Activated naive CD8-positive, alpha-beta T cell treated with anti-CD3 and anti-CD28 coated beads, Interleukin-2, amount 50 U/mL, for 16 hours (primary cell): Measurements from ENCODE around the gene KLF16.

Source experiments
- DNase-seq: peaks from one replicate; pipeline ENCODE4 v3.0.0-alpha.2; 2020; ENCODE audit warnings: low read depth, low spot score

KLF16 gene

DNA sequence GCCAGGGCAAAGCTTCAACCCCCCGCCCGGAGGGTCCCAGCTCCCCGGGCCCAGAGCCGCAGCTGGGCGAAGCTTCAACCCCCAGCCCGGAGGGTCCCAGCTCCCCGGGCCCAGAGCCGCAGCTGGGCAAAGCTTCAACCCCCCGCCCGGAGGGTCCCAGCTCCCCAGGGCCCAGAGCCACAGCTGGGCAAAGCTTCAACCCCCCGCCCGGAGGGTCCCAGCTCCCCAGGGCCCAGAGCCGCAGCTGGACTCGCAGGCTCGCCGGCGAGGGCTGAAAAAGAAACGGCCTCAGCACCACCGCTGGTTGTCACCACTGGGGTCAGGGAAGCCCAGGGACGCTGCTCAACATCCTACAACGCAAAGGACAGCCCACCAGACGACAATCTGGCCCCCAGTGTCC is 20.3 kb downstream of the KLF16 start:
- no peak for DNase-seq

DNA sequence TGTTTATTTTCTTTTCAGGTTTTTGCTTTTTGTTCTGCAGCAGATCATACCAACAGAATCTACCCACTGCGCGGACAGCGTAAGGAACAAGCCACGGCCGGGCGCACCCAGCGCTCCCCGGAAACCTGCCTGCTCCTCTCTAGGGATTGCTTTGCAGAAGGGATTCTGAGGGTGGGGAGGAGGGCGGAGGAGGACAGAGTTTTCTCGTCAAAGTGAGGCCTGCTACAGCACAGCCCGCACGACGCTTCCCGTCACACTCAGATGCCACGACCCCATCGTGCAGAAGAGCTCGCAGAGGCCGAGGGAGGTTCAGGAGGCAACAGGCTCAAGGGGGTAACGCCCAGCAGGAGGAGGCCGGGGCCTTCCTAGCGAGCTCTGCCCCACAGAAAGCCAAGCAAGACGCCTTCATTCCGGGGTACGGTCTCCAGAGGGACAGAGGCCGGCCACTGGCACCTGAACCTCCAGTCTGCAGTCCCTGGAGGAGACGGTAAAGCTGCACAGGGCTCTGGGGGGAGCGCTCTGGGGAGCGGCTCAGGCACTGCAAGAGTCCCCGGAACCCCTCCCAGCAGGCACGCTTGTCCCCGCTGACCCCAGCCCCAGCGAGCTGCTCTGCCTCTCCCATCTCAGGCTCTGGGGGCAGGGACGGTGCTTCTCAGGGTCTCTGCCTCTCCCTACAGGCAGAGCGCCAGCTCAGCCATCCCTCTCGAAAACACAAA is 22.0 kb downstream of the KLF16 start:
- no peak for DNase-seq

GRCh38 chr19:1840541-1841115 is 22.8 kb downstream of the KLF16 start:
- no peak for DNase-seq

- DNase-seq: no peak
Observed at GRCh38 chr19:1839658-1840540, 23.5 kb downstream of the KLF16 start.

- no peak for DNase-seq
Observed at GRCh38 chr19:1837625-1838105, 25.7 kb downstream of the KLF16 start.

GRCh38 chr19:1837222-1837565 is 26.2 kb downstream of the KLF16 start:
- DNase-seq: no peak

DNA sequence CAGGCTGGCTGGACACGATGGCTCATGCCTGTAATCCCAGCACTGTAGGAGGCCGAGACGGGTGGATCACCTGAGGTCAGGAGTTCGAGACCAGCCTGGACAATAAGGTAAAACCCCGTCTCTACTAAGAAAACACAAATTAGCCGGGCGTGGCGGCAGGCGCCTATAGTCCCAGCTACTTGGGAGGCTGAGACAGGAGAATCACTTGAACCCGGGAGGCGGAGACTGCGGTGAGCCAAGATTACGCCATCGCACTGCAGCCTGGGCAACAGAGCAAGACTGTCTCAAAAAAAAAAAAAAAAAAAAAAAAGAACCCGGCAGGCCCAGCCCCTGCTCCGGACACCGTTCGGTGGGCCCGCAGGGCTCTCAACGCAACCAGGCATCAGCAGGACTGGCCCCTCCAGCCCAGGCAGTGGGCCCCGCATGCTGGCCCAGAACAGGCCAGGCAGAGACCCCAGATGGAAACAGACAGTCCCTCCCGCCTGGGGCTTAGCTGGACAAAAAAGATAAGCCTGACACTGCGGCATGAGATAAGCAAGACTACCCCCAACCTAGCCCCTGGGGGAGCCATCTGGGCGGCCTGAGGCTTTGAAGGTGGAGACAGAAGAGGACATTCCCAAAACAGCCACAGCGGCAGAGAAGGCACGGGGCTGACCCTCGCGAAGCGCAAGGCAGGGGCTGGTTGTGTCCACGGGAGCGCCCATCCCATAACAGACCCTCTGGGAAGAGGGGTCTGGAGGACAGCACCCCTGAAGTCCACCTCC is 26.7 kb downstream of the KLF16 start:
- DNase-seq: no peak

- DNase-seq: no peak
Observed at GRCh38 chr19:1833540-1833939, 29.8 kb downstream of the KLF16 start.

DNA sequence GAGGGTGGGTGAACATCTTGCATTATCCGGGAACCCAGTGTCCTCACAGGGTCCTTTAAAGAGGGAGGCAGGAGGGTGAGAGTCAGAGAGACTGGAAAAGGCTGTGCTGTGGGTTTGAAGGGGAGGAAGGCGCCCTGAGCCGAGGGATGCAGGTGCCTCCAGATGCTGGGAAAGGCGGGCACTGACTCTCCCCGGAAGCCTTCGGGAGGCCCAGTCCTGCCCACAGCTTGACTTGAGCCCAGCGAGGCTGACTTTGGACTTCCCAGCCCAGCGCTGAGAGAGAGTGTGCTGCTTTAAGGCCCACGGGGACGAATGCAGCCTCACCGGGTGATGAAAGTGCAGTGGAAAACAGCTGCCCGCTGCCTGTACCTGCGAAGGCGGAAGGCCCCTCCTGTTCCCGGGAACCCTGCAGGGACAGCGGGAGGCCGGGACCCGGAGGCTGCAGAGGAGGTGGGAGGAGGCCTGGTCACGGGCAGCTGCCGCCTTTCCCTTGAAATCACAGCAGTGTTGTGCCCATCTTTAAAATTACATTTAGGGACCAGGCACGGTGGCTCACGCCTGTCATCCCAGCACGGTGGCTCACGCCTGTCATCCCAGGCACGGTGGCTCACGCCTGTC is 31.2 kb downstream of the KLF16 start:
- DNase-seq: no peak

- no peak for DNase-seq
Observed at GRCh38 chr19:1830978-1831377, 32.4 kb downstream of the KLF16 start.

DNA sequence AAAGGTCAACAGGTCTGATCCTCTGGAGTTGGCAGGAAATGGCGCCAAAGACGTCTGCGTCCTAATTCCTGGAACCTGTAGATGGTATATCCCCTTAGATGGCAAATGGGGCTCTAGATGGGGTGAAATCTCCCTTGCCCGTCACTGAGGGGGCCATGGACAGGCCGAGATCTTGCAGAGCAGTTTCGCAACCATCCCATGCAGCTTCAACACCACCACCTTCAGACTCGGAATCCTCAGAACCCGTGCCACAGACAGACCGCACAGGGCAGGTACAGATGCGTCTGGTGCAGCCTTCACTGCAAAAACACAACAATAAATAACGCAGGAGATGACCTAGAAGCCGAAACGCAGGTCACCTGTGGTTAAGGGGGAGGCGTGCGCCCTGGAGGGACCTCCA is 32.8 kb downstream of the KLF16 start:
- DNase-seq: no peak

GRCh38 chr19:1829958-1830357 is 33.4 kb downstream of the KLF16 start:
- DNase-seq: no peak

DNA sequence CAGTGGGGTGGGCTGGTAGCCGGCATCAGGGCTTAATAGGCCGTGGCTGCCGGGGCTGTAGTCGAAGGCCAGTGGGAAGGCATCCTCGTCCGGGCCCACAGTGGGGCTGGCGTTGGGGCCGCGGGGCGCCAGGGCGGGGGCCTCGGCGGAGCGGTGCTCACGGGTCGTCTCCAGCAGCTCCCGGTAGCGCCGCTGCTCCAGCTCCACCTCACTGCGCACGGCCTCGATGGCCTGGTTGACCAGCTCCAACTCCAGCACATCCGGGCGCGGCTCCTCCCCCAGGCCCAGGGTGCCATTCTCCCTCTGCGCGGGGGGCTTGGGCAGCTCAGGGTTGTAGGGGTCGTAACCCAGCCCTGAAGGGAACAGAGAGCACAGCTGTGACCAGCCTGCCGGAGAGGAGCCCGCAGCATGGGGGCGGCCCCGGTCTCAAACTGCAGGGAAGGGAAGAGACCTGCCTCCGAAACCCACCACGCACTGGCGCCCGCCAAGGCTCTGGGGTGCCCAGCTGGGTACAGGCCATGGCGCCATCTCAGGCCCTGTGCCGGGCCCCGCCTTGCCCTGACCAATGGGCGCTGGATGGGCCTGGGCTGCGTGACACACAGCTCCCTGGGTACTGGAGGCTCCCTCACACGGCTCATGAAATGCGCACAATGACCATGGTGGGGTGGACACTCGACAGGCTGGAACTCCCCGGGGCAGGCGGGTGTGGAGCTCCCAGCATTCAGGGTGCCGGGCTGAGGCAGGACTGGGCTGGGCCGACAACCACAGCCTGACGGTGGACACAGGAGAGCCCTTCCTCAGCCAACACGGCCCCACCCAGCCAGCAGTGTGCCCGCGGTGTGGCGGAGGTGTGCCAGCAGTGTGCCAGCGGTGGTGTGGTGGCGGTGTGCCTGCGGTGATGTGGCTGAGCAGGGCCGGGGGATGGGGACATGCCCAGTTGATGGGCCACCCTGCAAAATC is 34.8 kb downstream of the KLF16 start:
- DNase-seq: no peak

- no peak for DNase-seq
Observed at GRCh38 chr19:1827566-1828278, 35.7 kb downstream of the KLF16 start.

- DNase-seq: no peak
Observed at GRCh38 chr19:1826557-1827521, 36.5 kb downstream of the KLF16 start.

DNA sequence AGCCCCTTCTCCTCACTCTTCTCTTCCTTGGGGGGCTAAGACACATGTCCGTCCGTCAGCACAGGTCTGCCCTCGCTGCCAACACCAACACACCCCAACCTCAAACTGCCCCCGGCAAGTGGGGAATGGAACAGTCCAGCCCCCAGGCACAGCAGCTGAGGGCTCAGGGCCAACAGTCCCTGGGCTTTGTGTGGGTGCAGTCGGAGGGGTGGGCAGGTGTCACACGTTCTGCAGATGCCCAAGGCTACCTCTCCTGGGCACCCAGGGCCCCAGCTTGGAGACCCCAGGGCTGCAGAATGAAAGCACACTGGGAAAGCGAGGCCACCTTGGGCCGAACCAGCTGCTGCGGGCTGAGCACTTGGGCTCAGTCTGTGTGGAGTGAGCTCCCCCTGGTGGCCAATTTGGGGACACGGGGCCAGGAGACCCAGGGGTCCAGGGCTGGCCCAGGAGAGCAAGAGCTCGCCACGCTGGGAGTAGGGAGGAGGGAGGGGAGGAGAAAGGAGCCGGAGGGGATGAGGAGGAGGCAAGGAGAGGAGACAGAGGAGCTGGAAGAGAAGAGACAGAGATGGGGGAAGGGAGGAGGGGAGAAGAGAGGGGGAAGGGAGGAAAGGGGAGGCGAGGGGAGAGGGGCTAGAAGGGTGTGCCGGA is 37.3 kb downstream of the KLF16 start:
- DNase-seq: peak; percentile 55

- DNase-seq: no peak
Observed at GRCh38 chr19:1824252-1824622, 39.1 kb downstream of the KLF16 start.
